Coronary artery (tissue), 2 donors: ENCODE results near the gene SPNS3.

Source experiments
- DNase-seq: peaks from one replicate; pipeline ENCODE4 v3.0.0-alpha.2; 2017; ENCODE audit warnings: low spot score
- H3K27ac ChIP-seq, 2 donors: fragments of 200-600 bp; sonication (generic); one replicate each; pipeline ENCODE4 v1.5.1; 2016 to 2019
- H3K4me3 ChIP-seq: fragments of 200-600 bp; sonication (generic); 2 replicates; pipeline ENCODE4 v1.5.1; 2016; ENCODE audit warnings: mild to moderate bottlenecking, moderate library complexity
- CTCF ChIP-seq: fragments of 200-600 bp; sonication (generic); IDR thresholded peaks from one replicate; pipeline ENCODE4 v1.5.1; 2019; ENCODE audit warnings: antibody characterized with exemption

Gene SPNS3

GRCh38 chr17:4433515-4434031 lies at the start of gene SPNS3:
SPNS3 (plus strand) TSS chr17:4433940; CDS start chr17:4433968, 28 bp downstream.
- no peak for DNase-seq
- H3K4me3 ChIP-seq: no peak within 1 kb of the TSS
- TF ChIP-seq CTCF: no peak
- H3K27ac ChIP-seq: no peak within 1 kb of the TSS

- H3K4me3 ChIP-seq: no peak overlapping the region
- no peak for DNase-seq
- TF ChIP-seq CTCF: no peak
- H3K27ac ChIP-seq: no peak overlapping the region
Measured at GRCh38 chr17:4386406-4386805, 47.3 kb upstream of the SPNS3 start.

GRCh38 chr17:4387137-4387536 lies 46.6 kb upstream of the SPNS3 start:
- no peak overlapping the region for H3K27ac ChIP-seq
- TF ChIP-seq CTCF: no peak
- DNase-seq: no peak
- H3K4me3 ChIP-seq: no peak overlapping the region

GRCh38 chr17:4389079-4389478 lies 44.7 kb upstream of the SPNS3 start:
- no peak for DNase-seq
- Histone ChIP-seq H3K4me3 (no peak overlapping the region), H3K27ac (no peak overlapping the region)
- no peak for TF ChIP-seq CTCF

- H3K4me3 ChIP-seq: no peak overlapping the region
- TF ChIP-seq CTCF: no peak
- no peak for DNase-seq
- no peak overlapping the region for H3K27ac ChIP-seq
Measured at GRCh38 chr17:4393806-4394205, 39.9 kb upstream of the SPNS3 start.

GRCh38 chr17:4394208-4395110 lies 39.3 kb upstream of the SPNS3 start:
- no peak for DNase-seq
- no peak for TF ChIP-seq CTCF
- Histone ChIP-seq H3K27ac (no peak overlapping the region), H3K4me3 (no peak overlapping the region)

- Histone ChIP-seq H3K27ac (no peak overlapping the region), H3K4me3 (no peak overlapping the region)
- no peak for TF ChIP-seq CTCF
- DNase-seq: no peak
Measured at GRCh38 chr17:4395111-4395478, 38.6 kb upstream of the SPNS3 start.
